AG09309 (cell line): ENCODE measurements around the gene AXIN1.

Source experiments
- DNase-seq: peaks from one replicate; pipeline ENCODE4 v3.0.0-alpha.2; 2010; ENCODE audit warnings: low read depth
- H3K4me3 ChIP-seq: 2 replicates; pipeline ENCODE4 v1.5.1; 2011; ENCODE audit warnings: mild to moderate bottlenecking, low read depth, low read length, moderate library complexity; ENCODE audit not compliant: control insufficient read depth
- CTCF ChIP-seq: IDR thresholded peaks from 2 replicates; pipeline ENCODE4 v1.5.1; 2011; ENCODE audit warnings: mild to moderate bottlenecking, low read depth, low read length, inconsistent platforms; ENCODE audit not compliant: insufficient read depth, control insufficient read depth; ENCODE audit errors: missing control alignments

Gene AXIN1

GRCh38 chr16:352547-353403 is at the start of gene AXIN1:
AXIN1 (minus strand) TSS chr16:352723; CDS start chr16:347025, 5,698 bp downstream.
- peak; percentile 39 for TF ChIP-seq CTCF
- peak within 1 kb of the TSS; percentile 68 for H3K4me3 ChIP-seq
- DNase-seq = peak; percentile 37

- peak within 1 kb of the TSS; percentile 96 for H3K4me3 ChIP-seq
- peak; percentile 32 for TF ChIP-seq CTCF
- no peak for DNase-seq
These were observed 49.2 kb upstream of the AXIN1 start, which contains the start of gene DECR2 for GRCh38 chr16:401468-402348. DECR2 (plus strand) TSS chr16:401885; CDS start chr16:401964, 79 bp downstream.

GRCh38 chr16:400061-400591 is 47.6 kb upstream of the AXIN1 start:
- no peak for DNase-seq

GRCh38 chr16:399340-400019 is 47.0 kb upstream of the AXIN1 start:
- H3K4me3 ChIP-seq = no peak overlapping the region
- no peak for TF ChIP-seq CTCF

More at GRCh38 chr16:400061-400591, 47.6 kb upstream of the AXIN1 start:
- H3K4me3 ChIP-seq = peak overlapping the region; percentile 96
- TF ChIP-seq CTCF = no peak

GRCh38 chr16:398561-399339 is 46.2 kb upstream of the AXIN1 start:
- no peak for DNase-seq
- no peak for TF ChIP-seq CTCF
- no peak overlapping the region for H3K4me3 ChIP-seq

More at GRCh38 chr16:399340-400019, 47.0 kb upstream of the AXIN1 start:
- DNase-seq = no peak
